Measurements from ENCODE around the gene ZNF557. TPM values are rescaled to one million over a fixed set of nuclear protein-coding genes. Genes with fewer than 3 reads are reported as not detected.

ZNF557 gene
- total and polyA plus RNA-seq, 8 donors, result 1.7 to 6.6 (median 3.5) TPM

- no peak for FAIRE-seq
- intact Hi-C loops (cut with DNase I), result no loop called here
- WGBS, 2 donors, result 59 to 68% methylated on average over 2 of the region's 2 CpGs
- ATAC-seq, result no peak
- peaks cover 0 to 12% (median 0%) of the 10 kb centered on the region in 3 donors for H3K4me1 ChIP-seq
- TF ChIP-seq, protein P1, sequence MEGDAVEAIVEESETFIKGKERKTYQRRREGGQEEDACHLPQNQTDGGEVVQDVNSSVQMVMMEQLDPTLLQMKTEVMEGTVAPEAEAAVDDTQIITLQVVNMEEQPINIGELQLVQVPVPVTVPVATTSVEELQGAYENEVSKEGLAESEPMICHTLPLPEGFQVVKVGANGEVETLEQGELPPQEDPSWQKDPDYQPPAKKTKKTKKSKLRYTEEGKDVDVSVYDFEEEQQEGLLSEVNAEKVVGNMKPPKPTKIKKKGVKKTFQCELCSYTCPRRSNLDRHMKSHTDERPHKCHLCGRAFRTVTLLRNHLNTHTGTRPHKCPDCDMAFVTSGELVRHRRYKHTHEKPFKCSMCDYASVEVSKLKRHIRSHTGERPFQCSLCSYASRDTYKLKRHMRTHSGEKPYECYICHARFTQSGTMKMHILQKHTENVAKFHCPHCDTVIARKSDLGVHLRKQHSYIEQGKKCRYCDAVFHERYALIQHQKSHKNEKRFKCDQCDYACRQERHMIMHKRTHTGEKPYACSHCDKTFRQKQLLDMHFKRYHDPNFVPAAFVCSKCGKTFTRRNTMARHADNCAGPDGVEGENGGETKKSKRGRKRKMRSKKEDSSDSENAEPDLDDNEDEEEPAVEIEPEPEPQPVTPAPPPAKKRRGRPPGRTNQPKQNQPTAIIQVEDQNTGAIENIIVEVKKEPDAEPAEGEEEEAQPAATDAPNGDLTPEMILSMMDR (IDR thresholded peaks at IDR 0.05), result no peak
- no peaks in the 10 kb centered on the region for H3K27me3 ChIP-seq
- DNase-seq, result peak in 1 of 6 donors; percentile 20
- H3K36me3 ChIP-seq, result peaks cover 5 to 58% (median 34%) of the 10 kb centered on the region in 3 donors
- H3K27ac ChIP-seq, result no peak overlapping the region
- no peaks in the 10 kb centered on the region for H3K9me3 ChIP-seq
- H3K4me3 ChIP-seq, result no peak overlapping the region
Observed at GRCh38 chr19:7137120-7137519, 67.6 kb downstream of the ZNF557 start.

Other genes with a start within 250 kb of the ZNF557 start
- under 1 TPM in 4 of 6 donors, not detected in 2; 0.14 to 0.73 (median 0.39) TPM for gene ADGRE1, start 182.1 kb upstream of the ZNF557 start, total RNA-seq
- gene ADGRE1, start 182.1 kb upstream of the ZNF557 start, polyA plus RNA-seq, result under 1 TPM in 1 of 2 donors, not detected in 1; 0.07 TPM
- not detected for gene MBD3L2B, start 48.3 kb upstream of the ZNF557 start, total RNA-seq
- gene MBD3L2B, start 48.3 kb upstream of the ZNF557 start, polyA plus RNA-seq, result not detected
- gene MBD3L5, start 39.1 kb upstream of the ZNF557 start, total RNA-seq, result not detected
- not detected for gene MBD3L5, start 39.1 kb upstream of the ZNF557 start, polyA plus RNA-seq
- gene MBD3L4, start 29.5 kb upstream of the ZNF557 start, total RNA-seq, result not detected
- not detected for gene MBD3L4, start 29.5 kb upstream of the ZNF557 start, polyA plus RNA-seq
- not detected for gene MBD3L2, start 20.4 kb upstream of the ZNF557 start, total RNA-seq
- gene MBD3L2, start 20.4 kb upstream of the ZNF557 start, polyA plus RNA-seq, result not detected
- not detected for gene MBD3L3, start 11.0 kb upstream of the ZNF557 start, total RNA-seq
- gene MBD3L3, start 11.0 kb upstream of the ZNF557 start, polyA plus RNA-seq, result not detected
- gene INSR, start 224.7 kb downstream of the ZNF557 start, total RNA-seq, result 100 to 1,000 TPM in 5 of 6 donors, 10 to 100 TPM in 1; 90.5 to 205 (median 129) TPM
- gene INSR, start 224.7 kb downstream of the ZNF557 start, polyA plus RNA-seq, result 10 to 100 TPM; 45.1 to 48.7 TPM

All from pancreas (tissue), 10 donors.